ENCODE results near the gene SLIRP.

The SLIRP gene

DNA sequence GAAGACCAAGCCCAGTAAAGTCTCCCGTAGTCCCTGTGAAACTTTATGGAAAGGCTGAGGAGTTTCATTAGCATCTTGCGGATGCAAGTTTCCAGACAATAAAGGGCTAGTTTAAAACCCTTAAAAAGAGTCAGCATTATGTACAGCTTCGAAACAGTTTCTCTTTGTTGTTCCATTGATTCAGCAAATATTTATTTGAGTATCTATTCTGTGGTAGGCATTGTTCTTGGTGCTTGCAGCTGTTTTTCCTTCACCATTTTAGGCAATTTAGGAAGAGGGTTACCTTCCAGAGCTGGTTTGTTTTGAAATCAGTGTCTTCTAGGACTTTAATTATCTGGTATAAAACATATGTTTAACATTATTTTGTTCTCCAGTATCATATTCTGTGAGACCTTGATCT lies 1.5 kb downstream of the SLIRP start:
- TF ChIP-seq, protein P1, sequence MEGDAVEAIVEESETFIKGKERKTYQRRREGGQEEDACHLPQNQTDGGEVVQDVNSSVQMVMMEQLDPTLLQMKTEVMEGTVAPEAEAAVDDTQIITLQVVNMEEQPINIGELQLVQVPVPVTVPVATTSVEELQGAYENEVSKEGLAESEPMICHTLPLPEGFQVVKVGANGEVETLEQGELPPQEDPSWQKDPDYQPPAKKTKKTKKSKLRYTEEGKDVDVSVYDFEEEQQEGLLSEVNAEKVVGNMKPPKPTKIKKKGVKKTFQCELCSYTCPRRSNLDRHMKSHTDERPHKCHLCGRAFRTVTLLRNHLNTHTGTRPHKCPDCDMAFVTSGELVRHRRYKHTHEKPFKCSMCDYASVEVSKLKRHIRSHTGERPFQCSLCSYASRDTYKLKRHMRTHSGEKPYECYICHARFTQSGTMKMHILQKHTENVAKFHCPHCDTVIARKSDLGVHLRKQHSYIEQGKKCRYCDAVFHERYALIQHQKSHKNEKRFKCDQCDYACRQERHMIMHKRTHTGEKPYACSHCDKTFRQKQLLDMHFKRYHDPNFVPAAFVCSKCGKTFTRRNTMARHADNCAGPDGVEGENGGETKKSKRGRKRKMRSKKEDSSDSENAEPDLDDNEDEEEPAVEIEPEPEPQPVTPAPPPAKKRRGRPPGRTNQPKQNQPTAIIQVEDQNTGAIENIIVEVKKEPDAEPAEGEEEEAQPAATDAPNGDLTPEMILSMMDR (conservative IDR thresholded peaks at IDR 0.05; ENCODE audit: low read length): no peak
- TF ChIP-seq EZH2phosphoT487 (IDR thresholded peaks at IDR 0.05; ENCODE audit: borderline replicate concordance): no peak
- peaks cover 82% of the 10 kb centered on the region for H3K79me2 ChIP-seq (ENCODE audit: insufficient read depth, low read length)
- no peaks in the 10 kb centered on the region for H3K27me3 ChIP-seq (ENCODE audit: insufficient read depth, low read length, poor library complexity, severe bottlenecking)
- H4K20me1 ChIP-seq (ENCODE audit: insufficient read depth, low read length, poor library complexity, severe bottlenecking): peaks cover 51% of the 10 kb centered on the region
- peak overlapping the region; percentile 95 for H3K4me3 ChIP-seq (ENCODE audit: low read length, poor library complexity, severe bottlenecking)
- no peaks in the 10 kb centered on the region for H3F3A ChIP-seq (ENCODE audit: low read depth)
- H3K4me2 ChIP-seq (ENCODE audit: low read depth, low read length, poor library complexity, severe bottlenecking): peak overlapping the region; percentile 97
- H3K36me3 ChIP-seq (ENCODE audit: insufficient read depth, low read length): peaks cover 37% of the 10 kb centered on the region
- peaks cover 33% of the 10 kb centered on the region for H3K4me1 ChIP-seq (ENCODE audit: insufficient read depth, low read length, poor library complexity, severe bottlenecking)
- H3K9me2 ChIP-seq (replicated peaks; ENCODE audit: low read depth, low read length): no peaks in the 10 kb centered on the region
- H3K9ac ChIP-seq (ENCODE audit: low read depth, low read length, poor library complexity, severe bottlenecking): peak overlapping the region; percentile 89
- no peak overlapping the region for H2AFZ ChIP-seq (ENCODE audit: low read length)
- H3K9me3 ChIP-seq (ENCODE audit: insufficient read depth, low read depth, low read length): no peaks in the 10 kb centered on the region

DNA sequence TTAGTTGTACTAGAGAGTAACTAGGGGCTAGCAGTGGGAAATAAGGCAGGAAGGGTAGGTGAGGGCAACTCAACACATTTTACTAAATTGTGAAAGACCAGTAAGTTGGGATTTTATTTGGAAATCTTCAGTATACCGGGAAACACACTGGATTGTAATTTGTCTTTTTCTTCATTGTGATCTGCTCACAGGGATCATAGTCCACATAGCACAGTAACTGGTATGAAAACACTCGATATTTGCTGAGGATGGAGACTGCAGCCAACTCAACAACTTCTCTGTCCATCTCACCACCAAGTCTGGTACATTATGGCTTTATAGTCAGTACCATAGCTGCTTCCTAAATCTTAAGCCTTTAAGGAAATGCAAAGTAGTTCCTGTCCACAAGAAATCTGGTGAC lies 2.5 kb downstream of the SLIRP start:
- Histone ChIP-seq H3K36me3 (ENCODE audit: insufficient read depth, low read length) (peaks cover 41% of the 10 kb centered on the region), H3K9ac (ENCODE audit: low read depth, low read length, poor library complexity, severe bottlenecking) (no peak overlapping the region), H3K4me2 (ENCODE audit: low read depth, low read length, poor library complexity, severe bottlenecking) (peak overlapping the region; percentile 97), H3K79me2 (ENCODE audit: insufficient read depth, low read length) (peaks cover 87% of the 10 kb centered on the region), H3K27me3 (ENCODE audit: insufficient read depth, low read length, poor library complexity, severe bottlenecking) (no peaks in the 10 kb centered on the region), H3K9me3 (ENCODE audit: insufficient read depth, low read depth, low read length) (no peaks in the 10 kb centered on the region), H3K4me3 (ENCODE audit: low read length, poor library complexity, severe bottlenecking) (peak overlapping the region; percentile 95), H3K9me2 (replicated peaks; ENCODE audit: low read depth, low read length) (no peaks in the 10 kb centered on the region), H2AFZ (ENCODE audit: low read length) (no peak overlapping the region), H4K20me1 (ENCODE audit: insufficient read depth, low read length, poor library complexity, severe bottlenecking) (peaks cover 60% of the 10 kb centered on the region), H3F3A (ENCODE audit: low read depth) (no peaks in the 10 kb centered on the region), H3K4me1 (ENCODE audit: insufficient read depth, low read length, poor library complexity, severe bottlenecking) (peaks cover 33% of the 10 kb centered on the region)
- TF ChIP-seq, protein P1 (conservative IDR thresholded peaks at IDR 0.05; ENCODE audit: low read length): no peak
- no peak for TF ChIP-seq EZH2phosphoT487 (IDR thresholded peaks at IDR 0.05; ENCODE audit: borderline replicate concordance)

DNA sequence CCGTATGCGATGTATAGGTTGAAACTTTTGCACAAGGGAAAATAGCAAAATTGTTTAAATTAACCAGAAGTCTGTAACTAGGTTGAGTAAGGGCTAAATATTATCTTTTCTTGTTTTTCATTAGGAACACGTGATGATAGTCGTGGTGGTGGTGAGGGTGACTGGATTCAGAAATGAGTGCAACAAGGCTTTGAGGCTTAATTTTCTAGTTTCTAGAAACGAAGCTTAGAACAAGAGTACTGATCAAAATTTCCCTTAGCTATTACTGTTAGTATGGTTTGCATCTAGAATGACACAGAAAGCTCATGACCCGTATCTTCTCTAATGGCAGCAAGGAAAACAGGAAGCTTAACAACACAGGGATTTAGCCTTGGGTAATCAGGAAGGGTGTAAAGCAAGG lies 7.0 kb downstream of the SLIRP start:
- no peak overlapping the region for H3K4me3 ChIP-seq (ENCODE audit: low read length, poor library complexity, severe bottlenecking)
- H3K9me3 ChIP-seq (ENCODE audit: insufficient read depth, low read depth, low read length): no peaks in the 10 kb centered on the region
- no peak overlapping the region for H2AFZ ChIP-seq (ENCODE audit: low read length)
- no peak overlapping the region for H3K9ac ChIP-seq (ENCODE audit: low read depth, low read length, poor library complexity, severe bottlenecking)
- no peak overlapping the region for H3K4me2 ChIP-seq (ENCODE audit: low read depth, low read length, poor library complexity, severe bottlenecking)
- TF ChIP-seq, protein P1 (conservative IDR thresholded peaks at IDR 0.05; ENCODE audit: low read length): no peak
- TF ChIP-seq EZH2phosphoT487 (IDR thresholded peaks at IDR 0.05; ENCODE audit: borderline replicate concordance): no peak
- peaks cover 27% of the 10 kb centered on the region for H4K20me1 ChIP-seq (ENCODE audit: insufficient read depth, low read length, poor library complexity, severe bottlenecking)
- H3K36me3 ChIP-seq (ENCODE audit: insufficient read depth, low read length): peaks cover 82% of the 10 kb centered on the region
- H3K79me2 ChIP-seq (ENCODE audit: insufficient read depth, low read length): peaks cover 45% of the 10 kb centered on the region
- H3K27me3 ChIP-seq (ENCODE audit: insufficient read depth, low read length, poor library complexity, severe bottlenecking): no peaks in the 10 kb centered on the region
- no peaks in the 10 kb centered on the region for H3K9me2 ChIP-seq (replicated peaks; ENCODE audit: low read depth, low read length)
- H3K4me1 ChIP-seq (ENCODE audit: insufficient read depth, low read length, poor library complexity, severe bottlenecking): peaks cover 10% of the 10 kb centered on the region
- H3F3A ChIP-seq (ENCODE audit: low read depth): no peaks in the 10 kb centered on the region; the same call in 1 of the 2 replicates
